ENCODE data around the gene C5orf46. TPM values are rescaled to one million over a fixed set of nuclear protein-coding genes. Genes with fewer than 3 reads are reported as not detected.

Gene C5orf46
- total RNA-seq, 1 experiment from 2014 or later = not detected

- TF ChIP-seq, protein P1, sequence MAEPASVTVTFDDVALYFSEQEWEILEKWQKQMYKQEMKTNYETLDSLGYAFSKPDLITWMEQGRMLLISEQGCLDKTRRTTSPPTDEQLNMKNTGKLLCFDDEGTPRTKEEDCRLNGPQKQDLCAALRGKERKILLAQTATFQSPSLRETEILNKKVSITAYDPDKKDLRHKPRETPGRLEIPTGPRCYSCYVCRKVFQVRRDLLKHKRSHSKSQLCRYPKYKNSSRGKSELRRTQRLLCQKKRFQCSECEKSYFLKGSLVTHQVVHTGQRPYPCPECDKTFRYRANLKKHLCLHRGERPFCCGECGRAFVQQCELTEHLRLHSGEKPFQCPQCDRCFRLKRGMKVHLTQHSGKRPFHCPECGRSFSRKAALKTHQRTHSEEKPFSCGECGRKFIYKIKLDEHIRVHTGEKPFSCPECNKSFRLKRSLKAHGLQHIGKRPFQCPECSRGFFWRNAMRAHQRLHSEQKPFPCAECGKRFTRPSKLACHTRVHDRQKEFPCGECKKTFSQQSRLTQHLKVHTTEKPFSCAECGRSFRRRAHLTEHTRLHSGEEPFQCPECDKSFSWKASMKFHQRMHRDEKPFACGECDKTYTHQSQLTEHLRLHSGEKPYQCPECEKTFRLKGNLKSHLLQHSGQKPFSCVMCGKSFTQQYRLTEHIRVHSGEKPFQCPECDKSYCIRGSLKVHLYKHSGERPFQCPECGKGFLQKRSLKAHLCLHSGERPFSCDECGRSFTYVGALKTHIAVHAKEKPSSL (CRISPR knock-in tag; conservative IDR thresholded peaks at IDR 0.05) = no peak
- TF ChIP-seq RELA (CRISPR knock-in tag; IDR thresholded peaks at IDR 0.05; ENCODE audit: borderline replicate concordance) (no peak), ETV6 (CRISPR knock-in tag; IDR thresholded peaks at IDR 0.05) (no peak), TEAD4 (CRISPR knock-in tag; IDR thresholded peaks at IDR 0.05) (no peak), E2F4 (CRISPR knock-in tag; IDR thresholded peaks at IDR 0.05; ENCODE audit: borderline replicate concordance, low read depth) (no peak), ARID4B (CRISPR knock-in tag; IDR thresholded peaks at IDR 0.05; ENCODE audit: borderline replicate concordance) (no peak)
These were observed 33.2 kb upstream of the C5orf46 start (continued) for GRCh38 chr5:147939431-147940114.

DNA sequence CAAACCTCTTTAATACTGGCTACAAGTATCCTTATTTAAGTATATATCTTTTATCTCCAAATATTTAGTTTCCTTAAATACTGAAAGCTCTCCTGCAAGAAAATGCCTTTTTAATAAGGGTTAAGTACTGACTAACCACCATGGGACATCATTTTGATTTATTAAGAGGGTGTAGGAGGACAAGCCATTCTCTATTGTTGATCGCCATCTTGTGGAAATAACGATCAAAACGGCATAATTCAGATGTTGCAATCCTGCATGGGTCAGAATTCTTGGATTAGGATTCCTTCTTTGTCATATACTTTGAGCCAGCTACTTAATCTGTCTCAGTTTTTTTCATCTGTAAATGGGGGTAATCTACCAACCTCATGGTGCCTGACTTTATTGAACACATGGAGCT, 28.7 kb upstream of the C5orf46 start:
- Mint-ChIP-seq H3K27me3 (ENCODE audit: low read depth) (no peaks in the 10 kb centered on the region), H3K4me3 (no peak overlapping the region), H3K4me1 (peaks cover 13% of the 10 kb centered on the region), H3K27ac (no peak overlapping the region), H3K36me3 (no peaks in the 10 kb centered on the region), H3K9me3 (no peaks in the 10 kb centered on the region)
- ChIA-PET CTCF (interaction anchor here (0.7 to 5.7 kb wide), 8 partner anchors 22 to 112 kb away, joined by 3 to 35 read pairs (median 4); partner anchors contain the start of gene SCGB3A2), POLR2A (interaction anchor here (1.1 kb wide), 1 partner anchor 52 kb away, joined by 3 read pairs; no protein-coding TSS in a partner anchor)
- ATAC-seq (peak; percentile 85), DNase-seq (ENCODE audit: low spot score) (no peak)
- TF ChIP-seq, protein P2, sequence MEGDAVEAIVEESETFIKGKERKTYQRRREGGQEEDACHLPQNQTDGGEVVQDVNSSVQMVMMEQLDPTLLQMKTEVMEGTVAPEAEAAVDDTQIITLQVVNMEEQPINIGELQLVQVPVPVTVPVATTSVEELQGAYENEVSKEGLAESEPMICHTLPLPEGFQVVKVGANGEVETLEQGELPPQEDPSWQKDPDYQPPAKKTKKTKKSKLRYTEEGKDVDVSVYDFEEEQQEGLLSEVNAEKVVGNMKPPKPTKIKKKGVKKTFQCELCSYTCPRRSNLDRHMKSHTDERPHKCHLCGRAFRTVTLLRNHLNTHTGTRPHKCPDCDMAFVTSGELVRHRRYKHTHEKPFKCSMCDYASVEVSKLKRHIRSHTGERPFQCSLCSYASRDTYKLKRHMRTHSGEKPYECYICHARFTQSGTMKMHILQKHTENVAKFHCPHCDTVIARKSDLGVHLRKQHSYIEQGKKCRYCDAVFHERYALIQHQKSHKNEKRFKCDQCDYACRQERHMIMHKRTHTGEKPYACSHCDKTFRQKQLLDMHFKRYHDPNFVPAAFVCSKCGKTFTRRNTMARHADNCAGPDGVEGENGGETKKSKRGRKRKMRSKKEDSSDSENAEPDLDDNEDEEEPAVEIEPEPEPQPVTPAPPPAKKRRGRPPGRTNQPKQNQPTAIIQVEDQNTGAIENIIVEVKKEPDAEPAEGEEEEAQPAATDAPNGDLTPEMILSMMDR (IDR thresholded peaks at IDR 0.05) = no peak
- TF ChIP-seq PREB (CRISPR knock-in tag; IDR thresholded peaks at IDR 0.05; ENCODE audit: borderline replicate concordance) = no peak
- no peak for TF ChIP-seq CREM (CRISPR knock-in tag; IDR thresholded peaks at IDR 0.05)
- TF ChIP-seq, protein P3, sequence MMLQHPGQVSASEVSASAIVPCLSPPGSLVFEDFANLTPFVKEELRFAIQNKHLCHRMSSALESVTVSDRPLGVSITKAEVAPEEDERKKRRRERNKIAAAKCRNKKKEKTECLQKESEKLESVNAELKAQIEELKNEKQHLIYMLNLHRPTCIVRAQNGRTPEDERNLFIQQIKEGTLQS (CRISPR knock-in tag; conservative IDR thresholded peaks at IDR 0.05) = no peak
- TF ChIP-seq CBFB (CRISPR knock-in tag; IDR thresholded peaks at IDR 0.05; ENCODE audit: low read depth) = no peak
- no peak for TF ChIP-seq SMAD3 (CRISPR knock-in tag; IDR thresholded peaks at IDR 0.05; ENCODE audit: borderline replicate concordance)
- no peak for TF ChIP-seq AFF4 (CRISPR knock-in tag; IDR thresholded peaks at IDR 0.05; ENCODE audit: borderline replicate concordance)
- TF ChIP-seq GRHL2 (CRISPR knock-in tag; IDR thresholded peaks at IDR 0.05; ENCODE audit: insufficient replicate concordance, severe bottlenecking) = no peak

All from WTC11 (cell line).